Neural progenitor cell (in vitro differentiated cells): ENCODE data around the gene SAMD10. TPM values are rescaled to one million over a fixed set of nuclear protein-coding genes. Genes with fewer than 3 reads are reported as not detected.

ENCODE experiments used
- DNase-seq: peaks from one replicate; pipeline ENCODE4 v3.0.0-alpha.2; 2016; ENCODE audit warnings: low spot score
- H2AFZ ChIP-seq: fragments of 200-600 bp; sonication (generic); replicated peaks from 2 replicates; pipeline ENCODE4 v1.6.1; 2016; ENCODE audit warnings: antibody characterized with exemption
- H3F3A ChIP-seq: fragments of 200-600 bp; sonication (generic); 2 replicates; pipeline ENCODE4 v1.6.1; 2016; ENCODE audit warnings: antibody characterized with exemption, low read depth
- H3K27ac ChIP-seq: fragments of 200-600 bp; sonication (generic); 2 replicates; pipeline ENCODE4 v1.5.1; 2016; ENCODE audit warnings: mild to moderate bottlenecking
- H3K27me3 ChIP-seq: fragments of 200-600 bp; sonication (generic); 2 replicates; pipeline ENCODE4 v1.6.1; 2016; ENCODE audit warnings: mild to moderate bottlenecking, moderate library complexity
- H3K36me3 ChIP-seq: fragments of 200-600 bp; sonication (generic); 2 replicates; pipeline ENCODE4 v1.5.1; 2016
- H3K4me1 ChIP-seq: fragments of 200-600 bp; sonication (generic); 2 replicates; pipeline ENCODE4 v1.6.1; 2016; ENCODE audit warnings: mixed run types
- H3K4me2 ChIP-seq: fragments of 200-600 bp; sonication (generic); 2 replicates; pipeline ENCODE4 v1.6.1; 2016
- H3K4me3 ChIP-seq: fragments of 200-600 bp; sonication (generic); 2 replicates; pipeline ENCODE4 v1.5.1; 2016
- H3K79me2 ChIP-seq: fragments of 200-600 bp; sonication (generic); 2 replicates; pipeline ENCODE4 v1.6.1; 2016; ENCODE audit warnings: low read depth
- H3K9ac ChIP-seq: fragments of 200-600 bp; sonication (generic); 2 replicates; pipeline ENCODE4 v1.6.1; 2016
- H3K9me3 ChIP-seq: fragments of 200-600 bp; sonication (generic); 2 replicates; pipeline ENCODE4 v1.5.1; 2016; ENCODE audit warnings: low read depth
- H4K20me1 ChIP-seq: fragments of 200-600 bp; sonication (generic); 2 replicates; pipeline ENCODE4 v1.6.1; 2016; ENCODE audit warnings: low read depth
- H3K27ac Mint-ChIP-seq: 3 replicates; pipeline ENCODE4 v1.8.0; 2021; ENCODE audit warnings: mixed read lengths
- H3K27me3 Mint-ChIP-seq: 2 replicates; pipeline ENCODE4 v1.8.0; 2022; ENCODE audit warnings: low read depth, mild to moderate bottlenecking, inconsistent platforms, moderate library complexity, mixed read lengths; ENCODE audit not compliant: insufficient read depth
- H3K36me3 Mint-ChIP-seq: 3 replicates; pipeline ENCODE4 v1.8.0; 2021; ENCODE audit warnings: mixed read lengths
- H3K4me1 Mint-ChIP-seq: 3 replicates; pipeline ENCODE4 v1.8.0; 2021; ENCODE audit warnings: mixed read lengths
- H3K4me3 Mint-ChIP-seq: 3 replicates; pipeline ENCODE4 v1.8.0; 2021; ENCODE audit warnings: mild to moderate bottlenecking, moderate library complexity, mixed read lengths
- H3K9me3 Mint-ChIP-seq: 3 replicates; pipeline ENCODE4 v1.8.0; 2020; ENCODE audit warnings: mixed read lengths
- CTCF ChIP-seq: fragments of 200-600 bp; sonication (generic); IDR thresholded peaks from 2 replicates; pipeline ENCODE4 v1.5.1; 2017; ENCODE audit warnings: antibody characterized with exemption, mild to moderate bottlenecking
- EZH2 ChIP-seq: fragments of 200-600 bp; sonication (generic); IDR thresholded peaks from 2 replicates; pipeline ENCODE4 v1.6.1; 2017; ENCODE audit warnings: antibody characterized with exemption, mild to moderate bottlenecking, moderate library complexity
- EZH2phosphoT487 ChIP-seq: fragments of 200-600 bp; sonication (generic); IDR thresholded peaks from 2 replicates; pipeline ENCODE4 v1.6.1; 2017; ENCODE audit warnings: antibody characterized with exemption
- microRNA counts: library from miRNA; unstranded; fragments of <30 nt; microRNA quantifications from one replicate; lab custom pipeline; 2016
- microRNA-seq: library from miRNA; unstranded; fragments of <30 nt; microRNA quantifications from one replicate; pipeline ENCODE4, GENCODE V29; 2016
- small RNA-seq: library from RNA; depleted of rRNA; stranded (forward); fragments of <200 nt; gene quantifications from one replicate; pipeline ENCODE3, GENCODE V24; 2015
- total RNA-seq: library from RNA; depleted of rRNA; stranded (reverse); fragments of >200 nt; gene quantifications from 2 replicates; pipeline ENCODE4 v1.2.3, GENCODE V29; 2015; ENCODE audit warnings: low replicate concordance

SAMD10 gene
- total RNA-seq, 1 donor from 2014 or later: 0.19 TPM

- H3K27me3 Mint-ChIP-seq: no peaks in the 10 kb centered on the region
- H3K4me1 Mint-ChIP-seq: no peaks in the 10 kb centered on the region
- Histone ChIP-seq H2AFZ (no peak overlapping the region), H3K9me3 (no peaks in the 10 kb centered on the region), H3K9ac (no peak overlapping the region), H3K4me3 (no peak overlapping the region), H3K27me3 (no peaks in the 10 kb centered on the region), H3K4me2 (no peak overlapping the region), H3K36me3 (no peaks in the 10 kb centered on the region), H3K79me2 (peaks cover 21% of the 10 kb centered on the region), H3F3A (no peaks in the 10 kb centered on the region), H3K27ac (no peak overlapping the region), H4K20me1 (peaks cover 36% of the 10 kb centered on the region), H3K4me1 (no peaks in the 10 kb centered on the region)
- TF ChIP-seq EZH2 (no peak), EZH2phosphoT487 (no peak), CTCF (no peak)
- no peak overlapping the region for H3K4me3 Mint-ChIP-seq
- no peak overlapping the region for H3K27ac Mint-ChIP-seq
- peaks cover 32% of the 10 kb centered on the region for H3K36me3 Mint-ChIP-seq
- no peaks in the 10 kb centered on the region for H3K9me3 Mint-ChIP-seq
- no peak for DNase-seq
Observed at GRCh38 chr20:63926298-63926697, 53.1 kb downstream of the SAMD10 start.

- Histone ChIP-seq H2AFZ (no peak overlapping the region), H3K27ac (no peak overlapping the region)
- H3K36me3 Mint-ChIP-seq: peaks cover 22% of the 10 kb centered on the region
Observed at GRCh38 chr20:63924241-63924640, 55.2 kb downstream of the SAMD10 start.

More at GRCh38 chr20:63924241-63924640, 55.2 kb downstream of the SAMD10 start:
- no peaks in the 10 kb centered on the region for H3K4me1 Mint-ChIP-seq
- H3K27ac Mint-ChIP-seq: no peak overlapping the region
- H3K9me3 Mint-ChIP-seq: no peaks in the 10 kb centered on the region
- no peak overlapping the region for H3K4me3 ChIP-seq
- H3K4me2 ChIP-seq: no peak overlapping the region
- no peaks in the 10 kb centered on the region for H3K9me3 ChIP-seq
- H4K20me1 ChIP-seq: peaks cover 36% of the 10 kb centered on the region
- TF ChIP-seq EZH2phosphoT487 (no peak), CTCF (no peak), EZH2 (no peak)
- peaks cover 21% of the 10 kb centered on the region for H3K79me2 ChIP-seq
- DNase-seq: no peak
- no peaks in the 10 kb centered on the region for H3K36me3 ChIP-seq
- H3K27me3 Mint-ChIP-seq: no peaks in the 10 kb centered on the region
- H3K27me3 ChIP-seq: no peaks in the 10 kb centered on the region
- no peaks in the 10 kb centered on the region for H3K4me1 ChIP-seq
- no peak overlapping the region for H3K4me3 Mint-ChIP-seq
- H3K9ac ChIP-seq: no peak overlapping the region
- no peaks in the 10 kb centered on the region for H3F3A ChIP-seq

MicroRNAs encoded within 50 kb of the gene (microRNA counts, 767-probe panel; counts per million panel counts)
- microRNA hsa-miR-1914-5p (lab: Ali Mortazavi, UCI) (460 counts per million, percentile 90 among the panel's probes with 10 or more counts), microRNA hsa-miR-647 (lab: Ali Mortazavi, UCI) (460 counts per million, percentile 90 among the panel's probes with 10 or more counts)

Small RNA genes within 50 kb of the gene (microRNA-seq; reads per million reads assigned to microRNA genes)
- gene MIR1914 (not detected), gene MIR647 (not detected)

Small RNA genes within 50 kb of the gene (small RNA-seq; reads per million reads assigned to genes)
- not detected for gene MIR647

Other genes with a start within 250 kb of the SAMD10 start
- gene LIME1, start 243.0 kb downstream of the SAMD10 start, total RNA-seq: 0.47 and 10.9 TPM in 2 replicates
- 12.0 and 58.0 TPM in 2 replicates for gene SLC2A4RG, start 239.9 kb downstream of the SAMD10 start, total RNA-seq
- 8.1 and 13.9 TPM in 2 replicates for gene ZBTB46, start 148.4 kb downstream of the SAMD10 start, total RNA-seq
- gene ABHD16B, start 118.1 kb downstream of the SAMD10 start, total RNA-seq: not detected in 2 replicates
- gene TPD52L2, start 114.4 kb downstream of the SAMD10 start, total RNA-seq: 66.6 and 80.1 TPM in 2 replicates
- gene DNAJC5, start 84.5 kb downstream of the SAMD10 start, total RNA-seq: 17.2 and 37.9 TPM in 2 replicates
- 10.8 and 22.7 TPM in 2 replicates for gene UCKL1, start 23.2 kb downstream of the SAMD10 start, total RNA-seq
- 2.9 and 11.4 TPM in 2 replicates for gene ZNF512B, start 9.7 kb downstream of the SAMD10 start, total RNA-seq
- 51.9 and 77.0 TPM in 2 replicates for gene PRPF6, start 1.5 kb upstream of the SAMD10 start, total RNA-seq
- 0.04 and 0.96 TPM in 2 replicates for gene C20orf204, start 56.5 kb upstream of the SAMD10 start, total RNA-seq
- not detected in 2 replicates for gene SOX18, start 70.0 kb upstream of the SAMD10 start, total RNA-seq
- 23.2 and 51.2 TPM in 2 replicates for gene TCEA2, start 83.6 kb upstream of the SAMD10 start, total RNA-seq
- 2.0 and 11.0 TPM in 2 replicates for gene RGS19, start 99.9 kb upstream of the SAMD10 start, total RNA-seq
- 1.3 and 3.3 TPM in 2 replicates for gene OPRL1, start 100.4 kb upstream of the SAMD10 start, total RNA-seq
- 0.99 TPM in 1 of 2 replicates, not detected in the other for gene LKAAEAR1, start 104.8 kb upstream of the SAMD10 start, total RNA-seq
- not detected in 2 replicates for gene NPBWR2, start 127.9 kb upstream of the SAMD10 start, total RNA-seq
- 1.2 and 1.5 TPM in 2 replicates for gene MYT1, start 184.8 kb upstream of the SAMD10 start, total RNA-seq